NCI-H1417 treated with DMSO at 0.1 percent for 48 hours (cell line): ENCODE measurements around the gene TESK2.
"Not testable (repeated sequence)": the region's sequence is repeated elsewhere in the genome, so short reads cannot be mapped to it uniquely, and the experiment has no call there.

ENCODE experiments used
- DNase-seq: peaks from one replicate; lab custom pipeline; 2025; lab: John Stamatoyannopoulos, UW

The TESK2 gene

GRCh38 chr1:45411510-45411899 lies 79.5 kb downstream of the TESK2 start:
- DNase-seq, result no peak

DNA sequence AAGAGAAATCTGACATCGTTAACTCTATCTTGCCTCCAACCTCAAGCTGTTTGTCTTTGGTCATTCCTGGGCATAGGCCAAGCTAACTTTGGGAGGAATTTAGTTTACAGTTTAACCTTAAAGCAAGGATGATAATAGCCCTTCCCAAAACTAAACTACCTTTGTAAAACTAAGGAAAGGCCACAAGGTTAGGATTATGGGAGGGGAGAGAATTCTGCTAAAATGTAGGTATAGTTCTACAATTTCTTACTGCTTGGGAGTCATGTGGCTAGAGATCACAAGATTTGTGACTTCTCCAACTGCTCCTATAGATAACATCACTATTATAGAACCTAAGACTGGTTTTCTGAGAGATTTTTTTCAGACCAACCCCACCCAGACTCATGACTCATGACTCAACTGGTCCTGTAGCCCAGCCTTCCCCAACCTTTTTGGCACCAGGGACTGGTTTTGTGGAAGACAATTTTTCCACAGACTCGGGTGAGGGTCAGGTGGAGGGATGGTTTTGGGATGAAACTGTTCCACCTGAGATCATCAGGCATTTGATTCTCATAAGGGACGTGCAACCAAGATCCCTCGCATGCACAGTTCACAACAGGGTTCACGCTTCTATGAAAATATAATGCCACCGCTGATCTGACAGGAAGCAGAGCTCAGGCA lies 80.0 kb downstream of the TESK2 start:
- no peak for DNase-seq

DNA sequence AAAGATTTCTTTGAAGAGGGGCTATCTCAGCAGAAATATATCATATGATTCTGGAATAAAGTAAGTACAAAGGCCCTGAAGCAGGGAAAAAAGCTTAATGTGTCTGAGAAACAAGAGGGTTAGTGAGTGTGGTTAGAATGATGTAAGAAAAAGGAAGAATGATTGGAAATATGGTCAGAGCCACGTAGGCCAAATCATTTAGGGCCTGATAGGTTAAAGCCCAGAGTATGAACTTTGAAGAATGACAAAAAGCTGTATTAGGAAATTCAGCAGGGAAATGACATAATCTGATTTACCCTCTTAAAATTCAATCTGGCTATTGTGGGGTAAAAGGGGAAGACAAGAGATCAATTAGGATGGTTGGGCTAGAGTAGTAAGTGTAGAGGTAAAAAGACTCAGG lies 81.7 kb downstream of the TESK2 start:
- no peak for DNase-seq

DNA sequence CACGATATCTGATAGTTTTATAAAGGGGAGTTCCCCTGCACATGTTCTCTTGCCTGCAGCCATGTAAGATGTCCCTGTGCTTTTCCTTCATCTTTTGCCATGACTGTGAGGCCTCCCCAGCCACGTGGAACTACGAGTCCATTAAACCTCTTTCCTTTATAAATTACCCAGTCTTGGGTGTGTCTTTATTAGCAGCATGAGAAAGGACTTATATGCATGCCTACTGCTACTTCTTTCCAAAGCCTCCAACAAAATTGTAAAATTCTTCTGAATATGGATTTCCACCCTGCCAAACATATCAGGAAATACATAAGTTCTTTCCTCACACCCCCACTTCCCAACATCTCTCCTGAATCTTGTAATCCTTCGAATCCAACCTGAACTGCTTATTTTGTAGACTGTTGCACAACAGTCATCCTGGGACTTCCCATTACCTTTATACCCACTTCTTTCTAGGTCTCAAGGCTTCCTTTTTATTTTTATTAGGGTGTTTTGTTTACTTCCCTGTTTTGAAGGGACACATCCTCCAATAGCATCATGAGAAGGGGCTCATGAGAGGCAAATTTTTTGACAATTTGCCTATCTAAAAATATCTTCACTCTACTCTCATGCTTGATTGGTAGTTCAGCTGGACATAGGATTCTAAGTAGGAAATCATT lies 83.2 kb downstream of the TESK2 start:
- DNase-seq, result no peak

DNA sequence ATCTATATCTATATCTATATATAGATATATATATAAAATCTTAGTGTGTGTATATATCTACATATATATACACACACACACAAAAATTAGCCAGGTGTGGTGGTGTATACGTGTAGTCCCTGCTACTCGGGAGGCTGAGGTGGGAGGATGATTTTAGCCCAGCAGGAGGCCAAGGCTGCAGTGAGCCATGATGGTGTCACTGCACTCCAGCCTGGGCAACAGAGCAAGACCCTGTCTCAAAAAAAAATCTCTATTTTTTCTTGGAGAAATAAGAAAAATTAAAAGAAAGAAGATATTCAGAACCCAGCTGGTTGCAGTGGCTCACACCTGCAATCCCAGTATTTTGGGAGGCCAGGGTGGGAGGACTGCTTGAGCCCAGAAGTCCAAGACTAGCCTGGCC lies 85.3 kb downstream of the TESK2 start:
- DNase-seq, result no peak

DNA sequence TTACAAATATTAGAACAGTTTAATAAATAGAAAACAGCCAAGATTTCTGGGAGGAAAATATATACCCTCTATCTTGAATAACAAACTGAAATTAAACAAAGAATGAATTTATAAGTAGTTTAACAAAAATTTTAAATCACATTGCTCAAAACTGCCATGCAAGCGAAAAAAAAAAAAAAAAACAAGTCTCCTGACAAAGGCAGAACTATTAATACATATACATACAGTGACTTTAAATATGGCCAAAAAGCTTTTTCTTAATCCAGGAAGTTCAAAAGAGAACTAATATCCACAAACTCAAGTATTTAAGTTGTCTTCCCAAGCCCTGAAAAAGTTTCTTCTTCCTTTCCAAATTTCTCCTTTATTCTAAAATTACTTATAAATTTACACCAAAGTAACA lies 87.2 kb downstream of the TESK2 start:
- no peak for DNase-seq

DNA sequence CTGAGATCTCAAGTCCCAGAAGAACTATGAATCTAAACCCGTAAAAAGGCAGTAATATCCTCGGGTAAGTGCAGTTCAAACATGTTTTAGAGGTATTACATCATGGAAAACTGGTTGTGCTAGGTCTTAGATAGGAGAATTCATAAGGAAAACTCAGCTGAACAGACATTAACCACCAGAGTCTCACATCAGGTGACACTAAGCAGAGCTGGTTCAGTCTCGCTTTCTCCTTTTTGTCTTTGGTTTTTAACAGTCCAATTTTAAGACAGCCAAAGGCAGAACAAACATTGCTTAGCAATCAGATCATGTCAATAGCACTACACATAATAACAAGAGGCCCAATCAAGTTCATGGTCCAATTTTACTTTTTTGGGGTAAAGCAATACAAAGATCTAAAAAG lies 87.7 kb downstream of the TESK2 start:
- no peak for DNase-seq

DNA sequence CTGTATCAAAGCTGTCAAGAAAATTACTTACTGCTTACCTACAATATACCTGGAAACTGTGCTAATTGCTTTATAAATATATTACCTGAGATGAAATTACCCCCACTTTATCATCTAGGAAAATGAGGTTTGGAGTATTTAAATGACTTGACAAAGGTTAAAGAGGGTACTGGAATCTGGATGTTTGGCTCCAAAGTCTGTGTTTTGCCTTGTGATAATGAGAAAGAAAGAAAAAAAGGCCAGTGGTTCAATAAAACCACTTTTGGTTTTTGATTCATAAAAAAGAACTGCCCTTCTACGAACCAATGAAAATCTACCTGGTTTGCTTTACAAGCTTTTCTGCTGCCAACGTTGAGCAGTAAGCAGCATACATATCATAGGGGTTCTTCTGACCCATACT lies 89.4 kb downstream of the TESK2 start:
- DNase-seq, result no peak

- DNase-seq, result no peak
Measured at GRCh38 chr1:45400049-45400448, 90.9 kb downstream of the TESK2 start.

DNA sequence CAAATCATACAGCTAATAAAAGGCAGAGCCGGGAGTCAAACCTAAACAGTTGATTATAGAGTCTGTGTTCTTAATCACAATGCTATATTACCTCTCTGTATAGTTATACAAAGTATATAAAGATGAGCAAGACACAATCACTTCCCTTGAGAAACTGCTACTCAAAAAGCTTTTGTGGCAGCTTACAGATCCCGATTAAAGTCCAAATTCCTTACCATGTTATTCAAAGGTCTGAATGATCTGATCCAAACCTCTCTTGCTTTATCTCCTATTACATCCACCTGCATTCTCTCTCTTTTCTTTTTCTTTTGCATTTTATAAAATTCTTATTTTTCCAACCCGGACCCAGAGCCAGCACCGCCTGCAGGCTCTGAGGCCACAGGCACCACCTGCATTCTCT lies 93.7 kb downstream of the TESK2 start:
- no peak for DNase-seq

DNA sequence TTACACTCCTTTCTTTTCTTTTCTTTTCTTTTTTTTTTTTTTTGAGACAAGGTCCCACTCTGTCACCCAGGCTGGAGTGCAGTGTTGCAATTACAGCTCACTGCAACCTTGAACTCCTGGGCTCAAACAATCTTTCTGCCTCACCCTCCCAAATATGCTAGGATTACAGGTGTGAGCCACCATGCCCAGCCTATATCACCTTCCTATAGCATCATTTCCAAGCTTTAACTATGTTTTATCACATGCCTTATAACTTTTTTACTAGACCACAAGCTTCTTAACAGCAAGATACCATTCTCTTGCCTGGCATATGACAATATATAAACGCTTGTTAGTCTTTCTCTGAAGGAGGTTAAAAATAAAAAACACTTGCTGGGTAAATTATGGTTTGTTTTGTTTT lies 95.4 kb downstream of the TESK2 start:
- no peak for DNase-seq

DNA sequence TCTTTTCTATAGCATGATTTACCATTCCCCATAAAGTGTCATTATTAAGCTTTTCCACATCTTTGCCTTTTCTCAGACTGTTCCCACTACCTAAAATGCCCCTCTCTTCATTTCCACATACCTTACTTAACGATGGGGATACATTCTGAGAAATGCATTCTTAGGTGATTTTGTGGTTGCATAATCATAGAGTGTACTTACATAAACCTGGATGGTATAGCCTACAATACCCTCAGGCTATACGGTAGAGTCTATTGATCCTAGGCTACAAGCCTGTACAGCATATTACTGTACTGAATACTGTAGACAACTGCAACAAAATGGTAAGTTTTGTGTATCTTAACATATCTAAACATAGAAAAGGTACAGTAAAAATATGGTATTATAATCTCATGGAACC lies 95.9 kb downstream of the TESK2 start:
- no peak for DNase-seq

DNA sequence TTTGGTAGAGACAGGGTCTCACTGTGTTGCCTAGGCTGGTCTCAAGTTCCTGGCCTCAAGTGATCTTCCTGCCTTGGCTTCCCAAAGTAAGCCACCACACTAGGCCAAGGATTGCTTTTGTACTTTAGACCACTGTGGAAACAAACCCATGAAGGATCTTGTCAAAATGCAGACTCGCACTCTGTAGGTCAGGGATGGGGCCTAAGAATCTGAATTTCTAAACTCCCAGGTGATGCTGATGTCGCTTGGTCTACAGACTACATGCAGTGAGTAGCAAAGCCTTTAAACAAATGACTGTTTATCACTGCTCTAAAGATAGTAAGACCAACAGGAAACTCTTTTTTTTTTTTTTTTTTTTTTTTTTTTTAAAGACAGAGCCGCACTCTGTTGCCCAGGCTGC lies 96.6 kb downstream of the TESK2 start:
- DNase-seq, result no peak

DNA sequence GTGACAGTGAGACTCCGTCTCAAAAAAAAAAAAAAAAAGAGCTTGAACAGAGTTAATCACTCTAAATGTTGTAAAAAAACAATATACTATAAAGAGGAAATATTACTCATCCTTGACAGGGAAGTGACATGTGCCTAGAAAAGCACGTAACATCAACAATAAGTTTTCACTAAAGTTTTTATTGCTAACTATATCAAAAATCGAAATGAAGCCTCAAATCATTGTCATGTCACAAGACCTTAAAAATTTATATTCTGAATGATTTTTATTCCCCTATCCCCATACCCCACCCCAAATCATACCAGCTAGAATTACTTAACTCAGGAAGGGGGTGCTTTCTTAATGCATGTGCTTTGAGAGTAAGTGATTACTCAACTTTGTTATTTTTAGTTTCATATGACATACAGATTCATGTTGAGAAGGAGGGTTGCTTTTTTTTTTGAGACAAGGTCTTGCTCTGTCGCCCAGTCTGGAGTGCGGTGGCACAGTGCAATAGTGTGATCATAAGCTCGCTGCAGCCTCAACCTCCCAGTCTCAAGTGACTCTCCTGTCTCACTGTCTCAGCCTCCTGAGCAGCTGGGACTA lies 97.2 kb downstream of the TESK2 start:
- no peak for DNase-seq

DNA sequence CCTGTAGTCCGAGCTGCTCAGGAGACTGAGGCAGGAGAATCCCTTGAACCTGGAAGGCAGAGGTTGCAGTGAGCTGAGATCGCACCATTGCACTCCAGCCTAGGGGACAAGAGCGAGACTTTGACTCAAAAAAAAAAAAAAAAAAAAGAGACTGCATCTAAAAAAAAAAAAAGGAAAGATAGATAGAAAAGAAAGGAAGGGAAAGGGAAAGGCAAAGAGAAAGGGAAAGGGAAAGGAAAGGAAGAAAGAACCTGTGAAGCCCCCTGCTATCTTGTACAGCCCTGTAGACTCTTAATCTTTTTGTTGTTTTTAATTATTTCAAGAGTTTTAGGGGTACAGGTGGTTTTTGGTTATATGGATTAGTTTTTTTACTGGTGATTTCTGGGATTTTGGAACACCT lies 104.7 kb downstream of the TESK2 start:
- DNase-seq, result no peak

DNA sequence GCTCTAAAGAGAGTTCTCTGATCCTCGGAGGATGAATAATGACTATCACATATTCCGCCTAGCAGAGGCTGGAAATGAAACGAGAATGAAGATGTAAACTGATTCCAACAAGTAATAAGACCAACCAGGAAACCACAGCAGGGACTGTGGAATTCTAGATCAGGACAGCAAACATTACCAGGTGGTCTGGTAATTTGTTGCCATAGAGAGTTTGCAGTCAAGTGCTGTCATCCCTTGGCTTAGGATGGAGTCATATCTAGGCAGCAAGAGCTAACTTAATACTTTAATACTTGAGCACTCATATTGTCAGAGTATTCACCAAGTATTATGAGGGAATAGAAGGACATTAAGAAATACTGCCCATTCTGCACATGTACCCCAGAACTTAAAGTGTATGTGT lies 105.7 kb downstream of the TESK2 start:
- no peak for DNase-seq

- DNase-seq, result not testable (repeated sequence)
Measured at GRCh38 chr1:45384213-45384612, 106.8 kb downstream of the TESK2 start.

DNA sequence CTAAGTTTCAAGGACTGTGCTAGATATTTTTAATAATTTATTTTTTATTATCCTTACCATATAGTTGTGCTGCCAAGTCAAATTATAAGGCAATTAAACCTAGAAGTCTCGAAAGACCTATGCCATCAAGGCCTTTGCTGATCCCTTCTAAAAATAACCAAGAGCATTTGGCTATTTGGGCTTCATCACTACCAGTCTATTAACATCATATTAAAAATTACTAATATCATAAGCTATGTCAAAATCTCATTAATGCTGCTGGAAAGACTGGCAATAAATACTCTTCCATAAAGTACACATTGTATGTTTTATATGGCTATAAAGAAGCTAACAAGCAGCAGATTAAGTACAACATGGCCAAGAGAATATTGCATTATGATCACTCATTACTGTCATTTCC lies 107.8 kb downstream of the TESK2 start:
- no peak for DNase-seq

DNA sequence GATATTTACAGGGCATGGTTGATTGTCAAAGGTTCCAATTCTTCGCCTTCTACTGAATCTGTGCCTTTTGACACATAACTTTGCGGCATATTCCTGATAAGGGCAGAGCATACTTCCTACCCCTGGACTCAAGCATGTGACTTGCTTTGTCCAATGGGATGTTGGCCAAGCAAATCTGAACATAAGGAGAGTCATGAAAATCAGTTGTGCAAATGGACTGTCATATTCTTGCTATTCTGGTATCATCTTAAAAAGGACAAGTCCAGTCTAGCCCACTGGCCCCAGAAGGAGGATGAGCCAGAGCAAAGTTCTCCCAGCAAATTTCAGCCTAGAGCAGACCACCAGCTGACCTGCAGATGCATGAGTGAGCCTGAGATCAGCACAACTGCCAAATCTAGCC lies 109.7 kb downstream of the TESK2 start:
- DNase-seq, result no peak

GRCh38 chr1:45380730-45381129 lies 110.2 kb downstream of the TESK2 start:
- no peak for DNase-seq

DNA sequence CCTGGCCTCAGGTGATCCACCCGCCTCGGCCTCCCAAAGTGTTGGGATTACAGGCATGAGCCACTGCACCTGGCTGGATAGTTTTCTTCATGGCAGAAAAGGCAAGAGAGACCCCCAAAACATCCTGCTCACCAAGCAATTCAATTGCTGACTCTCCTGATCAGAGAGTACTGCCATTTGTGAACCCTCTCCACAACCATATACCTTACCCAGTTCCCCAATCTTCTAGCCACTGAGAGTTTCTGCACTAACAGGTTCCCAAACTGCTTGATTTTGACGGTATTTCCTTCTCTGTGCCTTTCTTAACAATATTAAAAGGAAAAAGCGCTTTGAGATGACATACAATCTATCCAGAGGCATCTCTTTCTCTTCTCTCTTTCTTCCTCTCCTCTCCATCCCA lies 110.8 kb downstream of the TESK2 start:
- DNase-seq, result no peak

DNA sequence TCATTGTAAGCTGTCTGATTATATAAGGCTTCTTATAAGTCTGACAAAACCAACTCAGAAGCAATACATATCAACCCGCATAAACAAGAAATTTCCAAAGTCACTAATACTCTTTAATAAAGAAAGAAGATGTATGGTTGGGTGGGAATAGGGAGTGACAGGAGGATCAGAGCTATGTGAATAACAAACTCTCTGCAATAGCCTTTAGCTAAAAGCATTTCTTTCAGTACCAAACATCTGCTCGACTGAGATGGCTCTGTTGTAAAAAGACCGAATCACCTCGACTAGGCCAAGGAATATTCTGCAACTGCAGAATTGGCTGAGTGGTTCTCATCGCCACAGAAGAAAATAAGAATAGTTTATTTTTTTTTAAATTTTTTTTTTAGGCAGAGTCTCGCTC lies 111.4 kb downstream of the TESK2 start:
- no peak for DNase-seq

- no peak for DNase-seq
Measured at GRCh38 chr1:45378184-45378583, 112.8 kb downstream of the TESK2 start.
